B cell (primary cell): ENCODE data around the gene SYCP3. TPM values are rescaled to one million over a fixed set of nuclear protein-coding genes. Genes with fewer than 3 reads are reported as not detected.

ENCODE experiments used
- ATAC-seq: fragments of 200-7000 bp; cut with Tn5 transposase; one replicate; pipeline ENCODE4 v1.10.0; 2021; ENCODE audit warnings: low read depth, mild to moderate bottlenecking, moderate number of reproducible peaks, moderate library complexity
- CTCF ChIA-PET: fragments of 350-600 bp; sonication (Branson Sonifier 250); formaldehyde crosslinking; loops from one replicate; lab custom pipeline; 2021; ENCODE audit warnings: antibody characterized with exemption, inconsistent platforms; lab: Charles Lee
- POLR2A ChIA-PET: fragments of 350-600 bp; sonication (Branson Sonifier 250); formaldehyde crosslinking; loops from one replicate; lab custom pipeline; 2021; ENCODE audit warnings: antibody characterized with exemption; lab: Charles Lee
- DNase-seq: peaks from one replicate; pipeline ENCODE4 v3.0.0; 2013
- H2AFZ ChIP-seq: 2 replicates; pipeline ENCODE4 v1.6.1; 2012; ENCODE audit warnings: mild to moderate bottlenecking, low read depth, low read length; ENCODE audit not compliant: insufficient read depth, poor library complexity, severe bottlenecking
- H3K27ac ChIP-seq, 2 donors: 1 replicate in 1 of 2; 2 replicates in 1 of 2; pipeline ENCODE4 v1.5.1; 2012 to 2013; ENCODE audit warnings: low read length in 2 of 2, mild to moderate bottlenecking in 2 of 2, moderate library complexity in 1 of 2
- H3K27me3 ChIP-seq, 4 experiments: fragments of 200-600 bp in 1 of 4; sonication (generic) in 1 of 4; replicated peaks in 1 of 4; 1 replicate in 2 of 4; 2 replicates in 2 of 4; pipeline versions ENCODE4 v1.6.1 to v1.7.0; 2013 to 2016; ENCODE audit warnings: low read length in 3 of 4, mild to moderate bottlenecking in 2 of 4, mixed read lengths in 1 of 4, moderate library complexity in 1 of 4; ENCODE audit not compliant: insufficient read depth in 4 of 4, control insufficient read depth in 3 of 4; ENCODE audit errors: control extremely low read depth in 1 of 4
- H3K36me3 ChIP-seq, 2 experiments: replicated peaks in 1 of 2; 1 replicate in 1 of 2; 2 replicates in 1 of 2; pipeline versions ENCODE4 v1.6.1 to v1.7.1; 2013; ENCODE audit warnings: low read length in 1 of 2; ENCODE audit not compliant: insufficient read depth in 2 of 2, control insufficient read depth in 1 of 2; ENCODE audit errors: control extremely low read depth in 1 of 2, extremely low read depth in 1 of 2
- H3K4me1 ChIP-seq, 2 donors: fragments of 200-600 bp in 1 of 2; sonication (generic) in 1 of 2; 1 replicate in 1 of 2; 2 replicates in 1 of 2; pipeline versions ENCODE4 v1.5.1 to v1.6.1; 2013 to 2017; ENCODE audit warnings: low read length in 2 of 2; ENCODE audit not compliant: control insufficient read depth in 2 of 2, insufficient read depth in 2 of 2
- H3K4me2 ChIP-seq: replicated peaks from 2 replicates; pipeline ENCODE3; 2012; ENCODE audit warnings: mild to moderate bottlenecking, low read depth, low read length; ENCODE audit not compliant: poor library complexity, severe bottlenecking
- H3K4me3 ChIP-seq, 5 experiments: fragments of 200-600 bp in 1 of 5; sonication (generic) in 1 of 5; 1 replicate in 3 of 5; 2 replicates in 2 of 5; pipeline versions ENCODE4 v1.5.1 to v1.7.0; 2011 to 2016; ENCODE audit warnings: low read length in 4 of 5, mild to moderate bottlenecking in 4 of 5, low read depth in 2 of 5, control low read depth in 1 of 5, moderate library complexity in 1 of 5; ENCODE audit not compliant: insufficient read depth in 1 of 5; ENCODE audit errors: control extremely low read depth in 1 of 5, extremely low read depth in 1 of 5
- H3K79me2 ChIP-seq: fragments of 200-600 bp; sonication (generic); one replicate; pipeline ENCODE4 v1.6.0; 2016; ENCODE audit warnings: low read length; ENCODE audit not compliant: control insufficient read depth, insufficient read depth
- H3K9ac ChIP-seq: fragments of 200-600 bp; sonication (generic); 2 replicates; pipeline ENCODE4 v1.6.1; 2017; ENCODE audit warnings: mild to moderate bottlenecking, low read length, moderate library complexity
- H3K9me3 ChIP-seq, 3 donors: one replicate each; pipeline versions ENCODE4 v1.6.1 to v1.7.1; 2013; ENCODE audit warnings: low read length in 2 of 3; ENCODE audit not compliant: control insufficient read depth in 2 of 3, insufficient read depth in 1 of 3; ENCODE audit errors: control extremely low read depth in 1 of 3
- H4K20me1 ChIP-seq: 2 replicates; pipeline ENCODE4 v1.6.0; 2012; ENCODE audit warnings: mild to moderate bottlenecking, low read length; ENCODE audit not compliant: insufficient read depth, control insufficient read depth, poor library complexity, severe bottlenecking
- H3K27ac Mint-ChIP-seq: one replicate; pipeline ENCODE4 v1.8.0; 2021; ENCODE audit warnings: mixed read lengths
- H3K27me3 Mint-ChIP-seq: one replicate; pipeline ENCODE4 v1.8.0; 2021; ENCODE audit warnings: mixed read lengths
- H3K4me1 Mint-ChIP-seq: one replicate; pipeline ENCODE4 v1.8.0; 2021; ENCODE audit warnings: mixed read lengths
- H3K4me3 Mint-ChIP-seq: one replicate; pipeline ENCODE4 v1.8.0; 2021; ENCODE audit warnings: mixed read lengths
- H3K9me3 Mint-ChIP-seq: one replicate; pipeline ENCODE4 v1.8.0; 2022; ENCODE audit warnings: mixed read lengths; ENCODE audit not compliant: insufficient read depth
- EZH2 ChIP-seq: IDR thresholded peaks from 2 replicates; pipeline ENCODE4 v1.6.1; 2012; ENCODE audit warnings: borderline replicate concordance, low read depth, mild to moderate bottlenecking, moderate library complexity, low read length; ENCODE audit not compliant: insufficient read depth, poor library complexity, severe bottlenecking
- WGBS: methylation state at CpG from one replicate; pipeline ENCODE4 v1.1.5; 2013; ENCODE audit warnings: missing lambda C conversion rate; ENCODE audit not compliant: insufficient coverage; 5-methylcytosine and 5-hydroxymethylcytosine counted together
- intact Hi-C: fragments of 100-400 bp; cut with micrococcal nuclease; formaldehyde crosslinking; loops from one replicate; pipeline ENCODE4 v1.10.0; 2022
- polyA plus RNA-seq: library from polyadenylated mRNA; depleted of rRNA; stranded (reverse); fragments of >200 nt; gene quantifications from 2 replicates; pipeline ENCODE4 v1.2.3, GENCODE V29; 2012
- total RNA-seq, 2 donors: library from RNA; stranded (reverse); fragments of 120-200 nt in 1 of 2; gene quantifications; 1 replicate in 1 of 2; 2 replicates in 1 of 2; pipeline versions ENCODE4 v1.2.3 to v1.2.4, GENCODE V29; 2013 to 2022
- TF ChIP-seq, protein P1 (sequence below): fragments of 200-600 bp; IDR thresholded peaks from one replicate; pipeline ENCODE4 v1.8.0; 2022; ENCODE audit warnings: antibody characterized with exemption, mild to moderate bottlenecking

The SYCP3 gene
- total and polyA plus RNA-seq, 2 donors (not counting 1 experiment from before 2014, with no cell fraction given): 0.04 to 0.12 TPM

DNA sequence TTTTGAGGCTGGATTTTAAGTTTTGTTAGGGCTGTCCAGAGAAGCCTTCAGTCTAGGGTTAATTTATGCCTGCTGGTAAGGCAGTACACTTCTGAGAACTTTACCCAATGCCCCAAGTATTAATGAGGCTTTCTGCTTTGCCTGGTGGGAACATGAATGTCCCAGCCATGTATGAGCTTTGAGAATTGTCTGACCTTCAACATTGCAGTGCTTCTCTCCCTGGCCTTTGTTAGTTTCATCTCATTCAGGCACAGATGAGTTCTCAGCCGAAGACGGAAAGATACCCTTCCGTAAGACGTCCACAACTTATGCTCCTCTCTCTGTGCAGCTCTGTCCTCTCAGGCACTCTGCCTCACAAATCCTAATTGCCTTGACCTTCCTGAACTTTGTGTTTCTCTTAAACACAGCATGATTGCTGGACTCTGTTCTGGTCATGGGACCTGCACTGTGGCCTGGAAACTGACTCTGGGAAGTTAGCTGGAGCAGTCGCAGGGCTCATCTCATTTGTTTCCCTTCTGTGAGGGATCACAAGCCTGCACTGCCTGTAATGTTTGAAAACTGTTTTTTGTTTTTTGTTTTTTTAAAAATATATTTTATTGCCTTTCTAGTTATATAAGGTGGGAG, 26.1 kb downstream of the SYCP3 start:
- Histone ChIP-seq H3K4me2 (no peak overlapping the region), H3K9me3 (peaks cover 0 to 1% (median 0%) of the 10 kb centered on the region in 3 donors), H3K27ac (no peak overlapping the region), H3K79me2 (peaks cover 39% of the 10 kb centered on the region), H4K20me1 (peaks cover 39% of the 10 kb centered on the region), H3K4me1 (peaks cover 5 to 25% of the 10 kb centered on the region in 2 donors), H3K27me3 (no peaks in the 10 kb centered on the region), H3K9ac (no peak overlapping the region), H3K4me3 (no peak overlapping the region), H3K36me3 (peaks cover 1 to 13% of the 10 kb centered on the region in 2 experiments), H2AFZ (no peak overlapping the region)
- ChIA-PET CTCF (interaction anchor here (1.2 kb wide), 1 partner anchor 15 kb away, joined by 3 read pairs; no protein-coding TSS in a partner anchor), POLR2A (interaction anchor here (0.5 kb wide), 1 partner anchor 105 kb away, joined by 3 read pairs; no protein-coding TSS in a partner anchor)
- Mint-ChIP-seq H3K9me3 (no peaks in the 10 kb centered on the region), H3K27me3 (no peaks in the 10 kb centered on the region), H3K4me3 (no peak overlapping the region), H3K27ac (no peak overlapping the region), H3K4me1 (peaks cover 43% of the 10 kb centered on the region)
- WGBS: 98% methylated on average over 5 of the region's 5 CpGs
- TF ChIP-seq EZH2: no peak
- TF ChIP-seq, protein P1, sequence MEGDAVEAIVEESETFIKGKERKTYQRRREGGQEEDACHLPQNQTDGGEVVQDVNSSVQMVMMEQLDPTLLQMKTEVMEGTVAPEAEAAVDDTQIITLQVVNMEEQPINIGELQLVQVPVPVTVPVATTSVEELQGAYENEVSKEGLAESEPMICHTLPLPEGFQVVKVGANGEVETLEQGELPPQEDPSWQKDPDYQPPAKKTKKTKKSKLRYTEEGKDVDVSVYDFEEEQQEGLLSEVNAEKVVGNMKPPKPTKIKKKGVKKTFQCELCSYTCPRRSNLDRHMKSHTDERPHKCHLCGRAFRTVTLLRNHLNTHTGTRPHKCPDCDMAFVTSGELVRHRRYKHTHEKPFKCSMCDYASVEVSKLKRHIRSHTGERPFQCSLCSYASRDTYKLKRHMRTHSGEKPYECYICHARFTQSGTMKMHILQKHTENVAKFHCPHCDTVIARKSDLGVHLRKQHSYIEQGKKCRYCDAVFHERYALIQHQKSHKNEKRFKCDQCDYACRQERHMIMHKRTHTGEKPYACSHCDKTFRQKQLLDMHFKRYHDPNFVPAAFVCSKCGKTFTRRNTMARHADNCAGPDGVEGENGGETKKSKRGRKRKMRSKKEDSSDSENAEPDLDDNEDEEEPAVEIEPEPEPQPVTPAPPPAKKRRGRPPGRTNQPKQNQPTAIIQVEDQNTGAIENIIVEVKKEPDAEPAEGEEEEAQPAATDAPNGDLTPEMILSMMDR: no peak
- ATAC-seq: no peak
- no peak for DNase-seq
- intact Hi-C loops: no loop called here

DNA sequence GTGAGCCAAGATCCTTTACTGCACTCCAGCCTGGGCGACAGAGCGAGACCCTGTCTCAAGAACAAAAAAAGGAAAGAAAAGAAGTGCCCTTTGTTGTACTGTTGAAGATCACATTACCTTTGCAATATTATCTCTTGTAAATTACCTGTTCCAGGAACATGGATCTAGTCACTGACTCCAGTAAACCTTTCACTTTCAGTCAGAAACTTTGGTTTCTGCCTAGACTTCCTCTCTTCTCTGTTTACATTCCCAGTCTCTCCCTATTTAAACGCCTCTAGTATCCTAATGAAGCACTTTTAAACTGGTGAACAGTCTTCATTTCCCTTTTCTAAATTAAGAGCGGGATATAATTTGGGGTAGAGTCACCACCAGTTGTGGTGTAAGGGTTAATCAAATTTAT, 29.0 kb downstream of the SYCP3 start:
- Histone ChIP-seq H3K79me2 (peaks cover 64% of the 10 kb centered on the region), H3K27me3 (no peaks in the 10 kb centered on the region), H3K9ac (no peak overlapping the region), H3K4me2 (no peak overlapping the region), H4K20me1 (peaks cover 45% of the 10 kb centered on the region), H3K9me3 (peaks cover 0 to 1% (median 0%) of the 10 kb centered on the region in 3 donors), H3K36me3 (peaks cover 0 to 1% of the 10 kb centered on the region in 2 experiments), H3K27ac (no peak overlapping the region), H3K4me1 (peaks cover 5 to 31% of the 10 kb centered on the region in 2 donors), H2AFZ (no peak overlapping the region), H3K4me3 (no peak overlapping the region)
- DNase-seq (no peak), ATAC-seq (no peak)
- no CpG with 5 or more reads among the region's 4 CpGs for WGBS
- no peaks in the 10 kb centered on the region for H3K9me3 Mint-ChIP-seq
- no peak overlapping the region for H3K27ac Mint-ChIP-seq
- ChIA-PET POLR2A (no interaction called here), CTCF (no interaction called here)
- peaks cover 58% of the 10 kb centered on the region for H3K4me1 Mint-ChIP-seq
- no peaks in the 10 kb centered on the region for H3K27me3 Mint-ChIP-seq
- H3K4me3 Mint-ChIP-seq: no peak overlapping the region
- no peak for TF ChIP-seq EZH2
- TF ChIP-seq, protein P1: no peak
- intact Hi-C loops: no loop called here
